ENCODE results near the gene MEGF6. TPM values are rescaled to one million over a fixed set of nuclear protein-coding genes. Genes with fewer than 3 reads are reported as not detected.

MEGF6 gene
- total and polyA plus RNA-seq, 12 donors: 1.8 to 14.1 (median 7.0) TPM

GRCh38 chr1:3515272-3515671 lies 96.0 kb downstream of the MEGF6 start:
- TF ChIP-seq CTCF (IDR thresholded peaks at IDR 0.05): no peak

DNA sequence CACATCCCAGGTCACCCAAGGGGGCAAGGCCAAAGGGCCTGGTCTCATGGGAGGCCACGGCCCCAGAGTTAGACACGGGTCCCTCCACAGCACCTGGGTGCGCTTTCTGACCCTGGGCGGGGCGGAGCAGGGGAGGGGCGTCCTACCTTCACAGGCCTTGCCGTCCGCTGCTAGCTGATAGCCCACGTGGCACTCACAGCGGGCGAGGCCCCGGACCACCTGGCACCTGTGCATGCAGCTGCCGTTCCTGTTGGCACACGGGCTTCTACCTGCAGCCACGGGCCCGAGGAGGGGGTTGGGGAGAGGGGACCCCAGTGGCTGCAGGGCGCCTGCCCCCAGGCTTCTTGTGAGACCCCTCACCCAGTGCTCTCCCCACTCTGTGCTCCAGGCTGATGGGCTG lies 96.9 kb downstream of the MEGF6 start:
- no peak overlapping the region for H3K4me3 ChIP-seq
- no peak for DNase-seq
- H3K36me3 ChIP-seq: no peaks in the 10 kb centered on the region
- H3K27me3 ChIP-seq: no peaks in the 10 kb centered on the region
- WGBS, 2 donors: 95% methylated on average over 17 of the region's 17 CpGs
- no peak for TF ChIP-seq CTCF (IDR thresholded peaks at IDR 0.05)
- H3K27ac ChIP-seq: no peak overlapping the region
- intact Hi-C loops (cut with DNase I): no loop called here
- no peaks in the 10 kb centered on the region for H3K4me1 ChIP-seq
- ATAC-seq: no peak
- no peaks in the 10 kb centered on the region for H3K9me3 ChIP-seq

More at GRCh38 chr1:3515272-3515671, 96.0 kb downstream of the MEGF6 start:
- Histone ChIP-seq H3K4me3 (no peak overlapping the region), H3K27me3 (no peaks in the 10 kb centered on the region), H3K9me3 (no peaks in the 10 kb centered on the region), H3K27ac (no peak overlapping the region), H3K36me3 (no peaks in the 10 kb centered on the region), H3K4me1 (no peaks in the 10 kb centered on the region)
- ATAC-seq (no peak), DNase-seq (no peak)
- 96% methylated on average over 12 of the region's 12 CpGs for WGBS, 2 donors
- intact Hi-C loops (cut with DNase I): no loop called here

DNA sequence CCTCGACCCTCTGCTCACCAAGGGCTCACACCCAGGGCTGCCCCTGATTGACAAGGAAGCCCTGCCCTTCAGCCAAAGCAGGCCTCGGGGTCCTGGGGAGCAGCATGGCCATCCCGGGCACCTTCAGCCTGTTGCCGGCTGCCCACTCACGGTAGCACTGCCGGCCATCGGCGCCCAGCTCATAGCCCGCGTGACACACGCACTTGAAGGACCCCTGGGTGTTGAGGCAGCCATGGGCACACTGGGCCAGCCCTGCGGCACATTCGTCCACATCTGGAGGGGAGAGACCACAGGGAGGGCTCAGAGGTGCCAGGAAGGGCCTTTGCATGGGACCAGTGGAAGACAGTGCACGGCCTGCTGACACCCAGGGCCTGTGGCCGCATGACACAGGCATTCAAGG lies 99.5 kb downstream of the MEGF6 start:
- intact Hi-C loops (cut with DNase I): no loop called here
- Histone ChIP-seq H3K9me3 (no peaks in the 10 kb centered on the region), H3K27me3 (no peaks in the 10 kb centered on the region), H3K27ac (no peak overlapping the region), H3K36me3 (no peaks in the 10 kb centered on the region), H3K4me1 (no peaks in the 10 kb centered on the region), H3K4me3 (no peak overlapping the region)
- DNase-seq: no peak
- no peak for ATAC-seq
- 97% methylated on average over 15 of the region's 15 CpGs for WGBS, 2 donors
- TF ChIP-seq CTCF (IDR thresholded peaks at IDR 0.05): no peak

DNA sequence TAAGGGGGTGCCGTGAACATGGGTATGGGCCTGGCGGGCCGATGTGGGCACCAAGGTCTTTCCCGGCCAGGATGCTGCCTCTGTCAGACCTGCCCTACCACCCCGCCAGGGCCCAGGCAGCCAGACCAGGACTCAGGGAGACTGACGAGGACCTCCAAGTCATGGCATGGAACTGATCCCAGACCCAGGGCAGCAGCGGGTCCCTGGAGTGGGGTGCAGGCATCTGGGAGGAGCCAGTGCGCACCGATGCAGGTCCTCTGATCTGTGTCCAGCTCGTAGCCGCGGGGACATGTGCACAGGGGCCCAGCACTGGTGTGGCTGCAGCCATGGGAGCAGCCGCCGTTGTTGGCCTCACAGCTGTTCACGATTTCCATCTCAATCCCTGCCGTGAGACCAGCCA lies 100.0 kb downstream of the MEGF6 start:
- Histone ChIP-seq H3K9me3 (no peaks in the 10 kb centered on the region), H3K4me1 (no peaks in the 10 kb centered on the region), H3K36me3 (no peaks in the 10 kb centered on the region), H3K27me3 (no peaks in the 10 kb centered on the region), H3K27ac (no peak overlapping the region), H3K4me3 (no peak overlapping the region)
- TF ChIP-seq CTCF (IDR thresholded peaks at IDR 0.05): no peak
- DNase-seq (no peak), ATAC-seq (no peak)
- 95 to 98% methylated on average over 16 of the region's 16 CpGs for WGBS, 2 donors
- intact Hi-C loops (cut with DNase I): no loop called here

GRCh38 chr1:3510956-3511250 lies 100.4 kb downstream of the MEGF6 start:
- no peaks in the 10 kb centered on the region for H3K9me3 ChIP-seq
- no peak for DNase-seq
- H3K27me3 ChIP-seq: no peaks in the 10 kb centered on the region
- WGBS, 2 donors: 94 to 96% methylated on average over 12 of the region's 12 CpGs
- intact Hi-C loops (cut with DNase I): no loop called here
- no peak for ATAC-seq
- no peaks in the 10 kb centered on the region for H3K36me3 ChIP-seq
- H3K4me3 ChIP-seq: no peak overlapping the region
- no peak for TF ChIP-seq CTCF (IDR thresholded peaks at IDR 0.05)
- H3K27ac ChIP-seq: no peak overlapping the region
- no peaks in the 10 kb centered on the region for H3K4me1 ChIP-seq
